OCI-LY3 (cell line): ENCODE measurements around the gene NOTUM.

Source experiments
- H2AFZ ChIP-seq: fragments of 200-600, 300-600 bp; shearing (Covaris generic); 2 replicates; pipeline ENCODE4 v1.6.0; 2014; ENCODE audit warnings: antibody characterized with exemption, low read depth, low read length
- H3K27ac ChIP-seq: fragments of 200-600, 300-600 bp; sonication (generic); 2 replicates; pipeline ENCODE4 v1.5.1; 2014; ENCODE audit warnings: mild to moderate bottlenecking, low read length, moderate library complexity, mixed read lengths
- H3K27me3 ChIP-seq: fragments of 200-600, 300-600 bp; sonication (generic); 2 replicates; pipeline ENCODE4 v1.6.1; 2014; ENCODE audit warnings: low read depth, low read length, mixed read lengths
- H3K36me3 ChIP-seq: fragments of 200-600, 300-600 bp; sonication (generic); replicated peaks from 2 replicates; pipeline ENCODE3; 2014; ENCODE audit warnings: low read depth, low read length, mixed read lengths
- H3K4me1 ChIP-seq: fragments of 300-600, 200-600 bp; sonication (generic); 2 replicates; pipeline ENCODE4 v1.6.1; 2014; ENCODE audit warnings: low read length, mixed read lengths
- H3K4me2 ChIP-seq: fragments of 200-600, 300-600 bp; sonication (generic); 2 replicates; pipeline ENCODE4 v1.6.1; 2014; ENCODE audit warnings: low read length, mixed read lengths
- H3K4me3 ChIP-seq: fragments of 300-600, 200-600 bp; sonication (generic); 2 replicates; pipeline ENCODE4 v1.5.1; 2014; ENCODE audit warnings: antibody characterized with exemption, mild to moderate bottlenecking, low read length, moderate library complexity
- H3K79me2 ChIP-seq: fragments of 300-600, 200-600 bp; shearing (Covaris generic); 2 replicates; pipeline ENCODE4 v1.6.1; 2014; ENCODE audit warnings: mild to moderate bottlenecking, low read length, mixed read lengths
- H3K9ac ChIP-seq: fragments of 300-600, 200-600 bp; shearing (Covaris generic); 2 replicates; pipeline ENCODE4 v1.6.0; 2014; ENCODE audit warnings: mild to moderate bottlenecking, low read length, moderate library complexity
- H3K9me3 ChIP-seq: fragments of 200-600, 300-600 bp; shearing (Covaris generic); 2 replicates; pipeline ENCODE4 v1.6.1; 2014; ENCODE audit warnings: low read length, mixed read lengths; ENCODE audit not compliant: insufficient read depth
- H4K20me1 ChIP-seq: fragments of 200-600, 300-600 bp; sonication (generic); 2 replicates; pipeline ENCODE4 v1.6.1; 2016; ENCODE audit warnings: low read length, mixed read lengths; ENCODE audit not compliant: insufficient read depth
- CTCF ChIP-seq: fragments of 200-600, 300-600 bp; sonication (generic); IDR thresholded peaks from 2 replicates; pipeline ENCODE4 v1.5.1; 2014; ENCODE audit warnings: antibody characterized with exemption, low read length, low read depth
- EZH2phosphoT487 ChIP-seq: fragments of 200-600 bp; shearing (Covaris generic); IDR thresholded peaks from 2 replicates; pipeline ENCODE4 v1.6.1; 2018; ENCODE audit warnings: antibody characterized with exemption, mixed run types, low read depth

The NOTUM gene

DNA sequence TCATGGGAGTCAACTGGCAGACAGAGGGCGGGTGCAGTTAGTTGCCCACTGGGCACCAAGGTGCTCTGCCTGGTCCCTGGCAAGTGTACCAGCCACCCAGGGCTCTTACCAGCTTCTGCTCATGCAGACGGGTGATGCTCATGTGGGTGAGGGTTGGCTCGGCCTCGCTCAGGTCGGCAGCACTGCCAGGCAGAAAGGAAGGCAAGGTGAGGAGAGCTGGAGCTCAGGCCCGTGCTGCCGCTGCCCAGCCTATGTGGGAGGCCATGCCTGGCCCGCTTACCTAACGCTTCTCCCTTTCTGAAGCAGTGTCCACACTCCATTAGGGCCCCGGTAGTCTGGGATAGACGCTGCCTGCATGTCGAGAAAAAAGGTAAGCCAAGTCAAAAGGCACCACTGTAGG lies 45.7 kb downstream of the NOTUM start:
- Histone ChIP-seq H3K79me2 (peaks cover 29% of the 10 kb centered on the region), H3K36me3 (peaks cover 25% of the 10 kb centered on the region), H4K20me1 (peaks cover 10% of the 10 kb centered on the region; the same call in 1 of the 2 replicates), H3K4me2 (no peak overlapping the region), H2AFZ (no peak overlapping the region), H3K27me3 (no peaks in the 10 kb centered on the region), H3K27ac (no peak overlapping the region), H3K4me3 (no peak overlapping the region), H3K4me1 (peaks cover 11% of the 10 kb centered on the region), H3K9me3 (no peaks in the 10 kb centered on the region), H3K9ac (no peak overlapping the region)
- TF ChIP-seq EZH2phosphoT487 (no peak), CTCF (no peak)

GRCh38 chr17:81914103-81914850 lies 46.7 kb downstream of the NOTUM start:
- peaks cover 25% of the 10 kb centered on the region for H3K36me3 ChIP-seq
- H3K27me3 ChIP-seq: no peaks in the 10 kb centered on the region
- H3K9me3 ChIP-seq: no peaks in the 10 kb centered on the region
- H3K9ac ChIP-seq: no peak overlapping the region
- H3K4me2 ChIP-seq: no peak overlapping the region
- TF ChIP-seq EZH2phosphoT487 (no peak), CTCF (no peak)
- H3K79me2 ChIP-seq: peaks cover 35% of the 10 kb centered on the region
- no peak overlapping the region for H2AFZ ChIP-seq
- H3K4me3 ChIP-seq: no peak overlapping the region
- H3K27ac ChIP-seq: no peak overlapping the region
- H3K4me1 ChIP-seq: peaks cover 17% of the 10 kb centered on the region
- H4K20me1 ChIP-seq: peaks cover 10% of the 10 kb centered on the region; the same call in 1 of the 2 replicates

DNA sequence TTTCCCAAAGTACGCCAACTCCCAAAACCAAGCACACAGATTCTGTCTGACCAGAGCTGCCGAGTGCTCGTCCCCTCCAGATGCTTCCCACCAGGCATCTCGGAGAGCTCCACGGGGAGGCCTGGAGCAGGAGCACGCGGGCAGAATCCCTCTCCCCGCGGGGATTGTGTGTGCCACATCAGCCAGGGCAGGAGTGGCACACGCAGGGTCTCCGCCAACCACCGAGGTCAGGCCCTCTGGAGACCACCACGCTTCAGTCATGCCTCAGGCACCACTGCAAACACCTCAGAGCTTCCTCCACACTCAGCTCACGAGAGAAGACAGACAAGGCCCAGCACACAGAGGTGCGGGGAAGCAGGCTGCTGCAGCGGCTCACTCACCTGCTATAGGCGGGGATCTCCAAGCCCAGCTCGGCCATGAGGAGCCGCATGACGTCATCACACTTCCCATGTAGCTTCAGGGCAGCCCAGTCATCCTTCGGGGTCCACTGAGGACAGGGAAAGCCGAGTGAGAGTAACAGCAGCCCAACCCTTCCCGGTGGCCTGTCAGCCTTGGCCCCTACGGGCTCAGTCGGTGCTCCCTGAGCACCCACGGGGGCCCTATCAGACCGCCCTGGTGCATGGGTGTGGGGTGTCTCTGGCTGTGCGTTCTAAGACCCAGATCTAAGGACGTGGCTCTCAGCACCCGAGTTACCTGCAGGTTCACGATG lies 47.4 kb downstream of the NOTUM start:
- Histone ChIP-seq H3K79me2 (peaks cover 35% of the 10 kb centered on the region), H3K27ac (no peak overlapping the region), H3K4me2 (no peak overlapping the region), H3K4me1 (peaks cover 17% of the 10 kb centered on the region), H3K4me3 (no peak overlapping the region), H3K36me3 (peaks cover 27% of the 10 kb centered on the region), H3K9ac (no peak overlapping the region), H4K20me1 (peaks cover 10% of the 10 kb centered on the region; the same call in 1 of the 2 replicates), H2AFZ (no peak overlapping the region), H3K27me3 (no peaks in the 10 kb centered on the region), H3K9me3 (no peaks in the 10 kb centered on the region)
- no peak for TF ChIP-seq EZH2phosphoT487
- no peak for TF ChIP-seq CTCF

DNA sequence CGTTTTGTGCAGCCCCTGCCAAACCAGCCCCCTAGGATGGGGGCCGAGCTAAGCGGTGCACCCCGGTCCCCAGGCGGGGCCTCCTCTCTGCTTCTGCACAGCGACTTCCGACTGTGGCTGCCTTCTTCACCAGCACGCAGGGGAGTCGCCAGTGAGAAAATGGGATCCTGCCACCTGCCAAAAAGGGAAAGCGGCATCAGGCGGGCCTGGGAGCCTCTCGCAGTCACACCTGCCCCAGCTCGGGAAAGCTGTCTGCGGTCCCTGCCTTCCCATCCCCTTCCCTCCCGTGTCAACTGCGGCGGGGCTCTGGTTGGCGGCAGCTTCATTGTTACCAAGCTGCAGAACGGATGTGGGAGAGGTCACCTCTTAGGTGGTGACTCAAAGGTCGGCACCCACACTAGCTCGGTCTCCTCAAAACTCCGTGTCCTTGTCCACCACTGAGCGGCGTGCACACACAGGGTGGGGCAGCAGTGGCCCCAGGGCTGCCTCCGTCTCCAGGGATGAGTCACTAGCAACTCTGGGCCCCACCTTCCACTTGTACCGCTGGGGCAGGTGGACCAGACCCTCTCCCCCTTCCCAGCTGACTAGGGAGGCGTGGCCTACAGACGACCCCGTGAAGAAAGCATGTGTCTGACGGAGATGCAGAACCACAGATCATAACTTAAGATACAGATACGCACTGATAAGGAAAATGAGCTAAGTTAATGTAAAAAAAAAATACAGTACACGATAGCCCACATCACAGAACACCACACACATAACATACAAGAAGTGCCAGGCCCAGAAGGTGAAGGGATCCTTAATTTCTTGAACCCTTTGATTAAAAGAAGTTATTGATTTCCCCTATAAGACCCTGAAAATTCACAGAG lies 48.3 kb downstream of the NOTUM start:
- Histone ChIP-seq H3K27ac (no peak overlapping the region), H3K4me1 (peaks cover 14% of the 10 kb centered on the region), H3K4me3 (no peak overlapping the region), H3K79me2 (peaks cover 30% of the 10 kb centered on the region), H3K36me3 (peaks cover 34% of the 10 kb centered on the region), H3K4me2 (no peak overlapping the region), H2AFZ (no peak overlapping the region), H3K9ac (no peak overlapping the region), H4K20me1 (peaks cover 10% of the 10 kb centered on the region; the same call in 1 of the 2 replicates), H3K9me3 (no peaks in the 10 kb centered on the region), H3K27me3 (no peaks in the 10 kb centered on the region)
- TF ChIP-seq EZH2phosphoT487 (no peak), CTCF (no peak)
